ENCODE results near the gene FAM53B. TPM values are rescaled to one million over a fixed set of nuclear protein-coding genes. Genes with fewer than 3 reads are reported as not detected.
A peak's percentile ranks its signal among the peaks of the same experiment; 100 is the strongest.

FAM53B gene
- total RNA-seq, 2 donors from 2014 or later = 17.1 to 21.1 TPM

DNA sequence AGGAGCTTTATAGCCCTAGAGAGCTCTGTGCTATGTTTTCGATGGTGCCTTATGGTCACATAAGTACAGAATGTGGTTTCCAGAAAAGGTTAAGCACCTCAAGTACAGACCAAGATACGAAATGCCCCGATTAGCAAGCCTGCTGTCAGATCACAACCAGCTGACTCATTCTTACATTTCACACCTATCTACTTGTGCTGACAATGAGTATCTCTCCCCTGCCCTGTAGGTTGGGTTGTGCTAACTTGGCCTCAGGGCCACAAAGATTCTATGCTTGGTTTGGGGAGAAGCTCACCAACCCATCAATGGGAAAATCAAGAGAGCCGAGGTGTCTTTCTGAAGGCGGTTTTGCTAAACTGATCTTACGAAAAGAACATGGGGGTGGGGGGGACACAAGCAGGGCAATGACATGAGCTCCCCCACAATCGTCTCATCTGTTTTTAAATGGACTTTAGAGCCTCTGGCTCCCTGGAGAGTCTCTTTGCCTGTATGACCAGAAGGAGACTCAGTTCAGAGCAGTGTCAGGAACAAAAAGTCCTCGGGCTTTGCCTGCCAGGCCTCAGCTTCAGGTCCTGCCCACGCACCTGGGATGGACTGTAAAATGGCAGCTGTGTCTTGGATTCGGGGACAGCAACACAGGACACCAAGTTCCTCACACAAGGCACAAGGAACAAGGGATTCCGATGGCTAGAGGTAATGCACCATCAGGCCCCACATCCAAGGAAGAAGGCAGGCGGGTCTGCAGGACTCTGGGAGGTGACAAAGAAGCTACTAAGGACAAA lies 55.1 kb downstream of the FAM53B start:
- Histone ChIP-seq H3K27me3 (no peaks in the 10 kb centered on the region), H3K4me3 (no peak overlapping the region), H3K9me3 (no peaks in the 10 kb centered on the region), H3K4me1 (peaks cover 8% of the 10 kb centered on the region), H3K27ac (no peak overlapping the region), H3K36me3 (replicated peaks in 1 of 2; ENCODE audit: insufficient read depth in 1 of 2, low read depth in 2 of 2) (no peaks in the 10 kb centered on the region)
- intact Hi-C loops (cut with DNase I) = no loop called here
- no peak for DNase-seq
- TF ChIP-seq, protein P1, sequence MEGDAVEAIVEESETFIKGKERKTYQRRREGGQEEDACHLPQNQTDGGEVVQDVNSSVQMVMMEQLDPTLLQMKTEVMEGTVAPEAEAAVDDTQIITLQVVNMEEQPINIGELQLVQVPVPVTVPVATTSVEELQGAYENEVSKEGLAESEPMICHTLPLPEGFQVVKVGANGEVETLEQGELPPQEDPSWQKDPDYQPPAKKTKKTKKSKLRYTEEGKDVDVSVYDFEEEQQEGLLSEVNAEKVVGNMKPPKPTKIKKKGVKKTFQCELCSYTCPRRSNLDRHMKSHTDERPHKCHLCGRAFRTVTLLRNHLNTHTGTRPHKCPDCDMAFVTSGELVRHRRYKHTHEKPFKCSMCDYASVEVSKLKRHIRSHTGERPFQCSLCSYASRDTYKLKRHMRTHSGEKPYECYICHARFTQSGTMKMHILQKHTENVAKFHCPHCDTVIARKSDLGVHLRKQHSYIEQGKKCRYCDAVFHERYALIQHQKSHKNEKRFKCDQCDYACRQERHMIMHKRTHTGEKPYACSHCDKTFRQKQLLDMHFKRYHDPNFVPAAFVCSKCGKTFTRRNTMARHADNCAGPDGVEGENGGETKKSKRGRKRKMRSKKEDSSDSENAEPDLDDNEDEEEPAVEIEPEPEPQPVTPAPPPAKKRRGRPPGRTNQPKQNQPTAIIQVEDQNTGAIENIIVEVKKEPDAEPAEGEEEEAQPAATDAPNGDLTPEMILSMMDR (IDR thresholded peaks at IDR 0.05) = no peak
- TF ChIP-seq POLR2A (IDR thresholded peaks at IDR 0.05) = no peak
- 85 to 90% methylated on average over 12 of the region's 12 CpGs for WGBS, 2 donors
- ATAC-seq = no peak

DNA sequence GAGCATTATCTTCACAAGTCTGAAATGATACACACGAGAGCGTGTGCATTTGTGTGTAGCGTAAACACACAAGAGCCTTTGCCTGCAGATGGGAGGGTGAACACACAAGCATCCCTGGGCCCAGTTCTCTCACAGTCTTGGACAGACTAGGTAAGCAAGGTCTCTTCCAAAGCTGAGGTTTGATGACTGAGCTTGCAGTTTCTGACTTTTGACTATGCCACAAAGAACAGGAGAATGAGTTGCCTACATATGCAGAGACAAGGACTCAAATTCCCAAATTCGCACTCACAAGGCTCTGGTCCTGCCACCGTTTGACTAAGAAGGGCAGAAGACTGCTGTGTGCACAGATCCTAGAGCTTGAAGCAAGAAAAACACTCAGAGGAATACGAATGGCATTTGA lies 55.8 kb downstream of the FAM53B start:
- peaks cover 6% of the 10 kb centered on the region for H3K4me1 ChIP-seq
- H3K27me3 ChIP-seq = no peaks in the 10 kb centered on the region
- no peaks in the 10 kb centered on the region for H3K9me3 ChIP-seq
- intact Hi-C loops (cut with DNase I) = no loop called here
- no peaks in the 10 kb centered on the region for H3K36me3 ChIP-seq (replicated peaks in 1 of 2; ENCODE audit: insufficient read depth in 1 of 2, low read depth in 2 of 2)
- ATAC-seq (no peak), DNase-seq (no peak)
- H3K4me3 ChIP-seq = no peak overlapping the region
- no peak overlapping the region for H3K27ac ChIP-seq
- 85 to 89% methylated on average over 6 of the region's 6 CpGs for WGBS, 2 donors
- TF ChIP-seq POLR2A (IDR thresholded peaks at IDR 0.05) = no peak
- TF ChIP-seq, protein P1 (IDR thresholded peaks at IDR 0.05) = no peak

DNA sequence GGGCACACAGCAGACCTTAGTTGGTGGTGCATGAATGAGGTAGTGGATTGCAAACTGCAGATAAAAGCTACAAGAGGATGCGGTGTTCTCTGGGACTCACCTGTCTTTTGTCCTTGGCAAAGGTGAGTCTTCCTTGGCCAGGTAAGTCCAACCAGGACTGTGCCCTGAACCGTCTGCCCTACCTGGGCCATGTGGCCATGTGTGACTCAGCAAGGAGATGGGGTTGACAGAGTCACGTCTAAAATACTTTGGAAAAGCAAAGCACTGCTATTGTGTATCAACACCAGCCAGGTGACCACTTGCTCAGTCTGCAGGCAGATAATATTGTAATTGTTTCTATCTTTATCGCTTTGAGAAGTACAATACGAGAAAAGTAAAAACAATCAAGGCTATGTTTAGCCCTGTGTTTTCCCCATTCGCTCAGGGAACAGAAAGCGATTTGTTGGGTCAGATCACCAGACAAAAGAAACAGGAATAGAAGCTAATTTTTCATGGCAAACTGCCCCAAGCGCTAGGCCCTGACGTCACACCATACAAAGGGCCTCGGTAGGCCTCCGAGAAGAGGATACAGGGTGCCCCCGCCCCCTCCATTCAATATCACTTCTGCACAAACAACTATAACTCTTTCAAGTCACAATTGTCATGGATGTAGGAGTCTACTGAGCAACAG lies 57.3 kb downstream of the FAM53B start:
- no peak for ATAC-seq
- Histone ChIP-seq H3K4me3 (no peak overlapping the region), H3K27ac (peak overlapping the region in 2 of 4 donors; percentile 15 to 40), H3K27me3 (no peaks in the 10 kb centered on the region), H3K36me3 (replicated peaks in 1 of 2; ENCODE audit: insufficient read depth in 1 of 2, low read depth in 2 of 2) (peaks cover 0 to 2% of the 10 kb centered on the region in 2 donors), H3K4me1 (peaks cover 6% of the 10 kb centered on the region), H3K9me3 (no peaks in the 10 kb centered on the region)
- TF ChIP-seq POLR2A (IDR thresholded peaks at IDR 0.05) = no peak
- TF ChIP-seq, protein P1 (IDR thresholded peaks at IDR 0.05) = no peak
- intact Hi-C loops (cut with DNase I) = no loop called here
- peak in 1 of 4 donors; percentile 61 for DNase-seq
- WGBS, 2 donors = 73 to 84% methylated on average over 12 of the region's 12 CpGs

DNA sequence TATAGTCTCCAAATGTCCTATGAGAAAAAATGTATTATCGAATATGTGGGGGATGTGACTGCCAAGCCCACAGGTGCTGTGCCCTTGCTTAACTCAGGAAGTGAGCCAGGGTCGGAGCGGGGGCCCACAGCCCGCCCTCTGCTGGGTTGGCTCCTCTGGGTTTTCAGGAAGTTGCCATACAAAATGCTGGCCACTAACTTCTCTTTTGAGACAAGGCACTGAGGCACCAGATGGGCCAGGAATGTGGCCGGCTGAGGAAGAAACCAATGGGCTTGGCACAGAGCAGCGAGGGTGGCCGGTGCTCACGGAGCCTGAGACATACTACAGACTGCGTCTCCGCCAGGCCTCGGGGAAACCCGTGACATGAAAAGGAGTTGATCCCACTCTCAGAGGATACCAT lies 58.9 kb downstream of the FAM53B start:
- peak overlapping the region in 1 of 4 donors; percentile 49 for H3K27ac ChIP-seq
- TF ChIP-seq POLR2A (IDR thresholded peaks at IDR 0.05) = no peak

DNA sequence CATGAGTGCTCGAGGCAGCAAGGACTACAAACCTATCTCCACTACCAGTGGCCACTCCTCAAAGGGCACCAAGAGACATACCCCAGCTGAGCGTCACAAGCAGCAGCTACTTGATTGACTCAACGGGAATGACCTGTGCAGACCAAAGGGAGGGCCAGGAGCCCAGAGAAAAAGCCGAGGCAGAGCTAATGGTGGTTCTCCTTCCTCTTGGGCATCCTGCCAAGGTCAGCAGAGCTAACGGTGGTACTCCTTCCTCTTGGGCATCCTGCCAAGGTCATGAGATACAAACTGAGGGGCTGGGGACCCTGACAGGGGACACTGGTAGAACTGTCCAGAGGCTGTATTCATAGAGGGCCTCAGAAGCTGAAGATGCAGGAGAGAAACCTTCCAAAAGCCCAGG lies 60.4 kb downstream of the FAM53B start:
- TF ChIP-seq, protein P1 (IDR thresholded peaks at IDR 0.05) = no peak
- TF ChIP-seq POLR2A (IDR thresholded peaks at IDR 0.05) = no peak
- H3K27me3 ChIP-seq = no peaks in the 10 kb centered on the region
- no peaks in the 10 kb centered on the region for H3K9me3 ChIP-seq
- intact Hi-C loops (cut with DNase I) = no loop called here
- H3K4me1 ChIP-seq = peaks cover 6% of the 10 kb centered on the region
- ATAC-seq (no peak), DNase-seq (no peak)
- H3K27ac ChIP-seq = peak overlapping the region in 1 of 4 donors; percentile 9
- no peak overlapping the region for H3K4me3 ChIP-seq
- WGBS, 2 donors = 54 to 56% methylated on average over 3 to 5 of the region's 5 CpGs
- peaks cover 0 to 7% of the 10 kb centered on the region in 2 donors for H3K36me3 ChIP-seq (replicated peaks in 1 of 2; ENCODE audit: insufficient read depth in 1 of 2, low read depth in 2 of 2)

More for the DNA sequence above, 58.9 kb downstream of the FAM53B start:
- Histone ChIP-seq H3K27me3 (no peaks in the 10 kb centered on the region), H3K36me3 (replicated peaks in 1 of 2; ENCODE audit: insufficient read depth in 1 of 2, low read depth in 2 of 2) (peaks cover 0 to 7% of the 10 kb centered on the region in 2 donors), H3K4me1 (peaks cover 6% of the 10 kb centered on the region), H3K9me3 (no peaks in the 10 kb centered on the region), H3K4me3 (no peak overlapping the region)
- DNase-seq = peak in 2 of 4 donors; percentile 26 to 61
- WGBS, 2 donors = 70 to 85% methylated on average over 12 of the region's 12 CpGs
- no peak for ATAC-seq
- intact Hi-C loops (cut with DNase I) = no loop called here

Measured in body of pancreas (tissue), 4 donors.